Stimulated activated CD4-positive, alpha-beta T cell treated with anti-CD3 and anti-CD28 coated beads, TNF-alpha, amount 100 ng/mL, for 24 hours (primary cell): ENCODE data around the gene DOC2B.
"Not testable (repeated sequence)": the region's sequence is repeated elsewhere in the genome, so short reads cannot be mapped to it uniquely, and the experiment has no call there.

Experiments
- DNase-seq, 3 experiments: peaks; one replicate each; pipeline ENCODE4 v3.0.0-alpha.2; 2020; ENCODE audit warnings: low read depth in 3 of 3

DOC2B gene

GRCh38 chr17:181245-182049 is at the start of gene DOC2B:
Gene DOC2B, minus strand, starts transcription at chr17:181650. Its CDS starts 171 bp downstream, at chr17:181479.
- DNase-seq: peak in 1 of 3 experiments; percentile 16

DNA sequence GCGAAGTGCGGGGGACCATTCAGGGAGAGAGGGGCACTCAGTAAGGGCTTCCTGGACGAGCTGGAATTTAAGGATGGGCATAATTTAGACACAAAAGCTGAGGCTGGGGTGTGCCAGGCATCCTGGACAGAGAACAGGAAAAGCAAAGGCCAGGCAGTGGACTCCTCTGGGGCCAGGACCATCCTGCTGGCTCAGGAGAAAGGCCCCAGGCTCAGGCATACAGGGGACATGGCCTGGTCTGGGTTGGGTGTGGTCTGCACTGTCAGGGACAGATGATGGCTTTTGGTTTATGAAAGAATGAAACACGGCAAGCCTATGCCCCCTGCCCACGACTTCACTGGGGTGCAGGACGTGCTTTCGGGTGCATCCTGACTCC is 48.9 kb upstream of the DOC2B start:
- no peak for DNase-seq

- no peak for DNase-seq
Observed at GRCh38 chr17:229709-230394, 48.4 kb upstream of the DOC2B start.

DNA sequence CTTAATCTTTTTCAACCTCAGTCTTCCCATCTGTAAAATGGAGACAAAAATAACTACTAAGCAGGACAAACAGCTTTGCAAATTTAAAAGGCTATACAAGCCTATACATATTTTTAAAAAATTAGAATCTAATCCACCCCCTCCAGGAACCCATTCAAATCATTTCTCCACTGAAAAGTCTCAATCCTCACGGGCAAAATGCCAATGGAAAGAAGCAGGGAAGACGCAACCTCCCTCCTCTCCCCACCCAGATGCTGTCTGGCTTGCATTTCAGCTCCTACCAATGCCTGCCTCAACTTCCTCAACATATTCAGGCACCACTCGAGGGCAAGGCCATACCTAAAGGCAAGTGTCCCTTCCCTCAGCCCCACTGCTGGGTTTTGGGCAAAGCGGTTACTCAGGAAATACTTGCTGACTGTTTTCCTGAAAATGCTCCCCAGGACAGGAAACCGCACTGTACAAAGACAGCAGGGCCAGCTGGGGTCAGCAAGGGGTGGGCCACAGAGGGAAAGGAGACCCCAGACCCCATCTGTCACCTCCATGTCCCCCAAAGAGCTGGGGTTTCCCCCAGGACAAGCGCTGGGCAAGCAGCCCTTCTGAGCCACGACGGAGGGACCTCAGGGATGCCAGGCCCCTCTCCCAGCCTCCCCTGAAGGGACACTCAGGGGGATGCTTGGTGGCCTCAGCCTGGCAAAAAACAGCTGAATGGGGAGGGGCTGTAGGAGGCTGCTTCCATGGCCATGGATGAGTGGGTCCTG is 47.7 kb upstream of the DOC2B start:
- DNase-seq: no peak

DNA sequence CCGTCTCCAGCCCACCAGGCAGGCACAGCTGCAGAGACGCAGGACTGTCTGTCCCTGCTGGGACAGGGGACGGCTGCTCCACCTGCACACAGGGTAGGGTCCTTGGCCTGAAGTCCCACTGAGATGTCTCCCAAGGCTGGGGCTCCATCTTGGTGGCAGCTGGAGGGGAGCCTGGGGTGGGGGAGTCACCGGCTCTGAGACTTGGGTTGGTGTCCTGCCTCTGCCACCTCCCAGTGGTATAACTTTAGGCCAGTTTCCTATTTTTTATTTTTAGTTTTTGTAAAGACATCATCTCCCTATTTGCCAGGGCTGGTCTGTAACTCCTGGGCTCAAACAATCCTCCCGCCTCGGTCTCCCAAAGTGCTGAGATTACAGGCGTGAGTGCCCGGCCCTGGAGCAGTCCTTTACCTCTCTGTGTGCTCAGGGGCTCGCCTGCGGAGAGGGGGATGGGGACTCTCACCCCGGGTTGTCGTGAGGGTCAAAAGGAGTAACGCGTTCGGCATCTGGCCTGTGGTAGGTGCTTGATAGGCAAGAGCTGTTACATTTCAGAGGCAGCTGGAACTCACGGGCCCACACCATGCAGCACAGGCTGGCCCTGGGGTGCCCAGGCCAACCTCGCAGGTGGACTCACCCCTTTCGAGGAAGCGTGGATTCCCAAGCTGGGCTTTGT is 46.6 kb upstream of the DOC2B start:
- no peak for DNase-seq

GRCh38 chr17:227078-227945 is 45.9 kb upstream of the DOC2B start:
- no peak for DNase-seq

DNA sequence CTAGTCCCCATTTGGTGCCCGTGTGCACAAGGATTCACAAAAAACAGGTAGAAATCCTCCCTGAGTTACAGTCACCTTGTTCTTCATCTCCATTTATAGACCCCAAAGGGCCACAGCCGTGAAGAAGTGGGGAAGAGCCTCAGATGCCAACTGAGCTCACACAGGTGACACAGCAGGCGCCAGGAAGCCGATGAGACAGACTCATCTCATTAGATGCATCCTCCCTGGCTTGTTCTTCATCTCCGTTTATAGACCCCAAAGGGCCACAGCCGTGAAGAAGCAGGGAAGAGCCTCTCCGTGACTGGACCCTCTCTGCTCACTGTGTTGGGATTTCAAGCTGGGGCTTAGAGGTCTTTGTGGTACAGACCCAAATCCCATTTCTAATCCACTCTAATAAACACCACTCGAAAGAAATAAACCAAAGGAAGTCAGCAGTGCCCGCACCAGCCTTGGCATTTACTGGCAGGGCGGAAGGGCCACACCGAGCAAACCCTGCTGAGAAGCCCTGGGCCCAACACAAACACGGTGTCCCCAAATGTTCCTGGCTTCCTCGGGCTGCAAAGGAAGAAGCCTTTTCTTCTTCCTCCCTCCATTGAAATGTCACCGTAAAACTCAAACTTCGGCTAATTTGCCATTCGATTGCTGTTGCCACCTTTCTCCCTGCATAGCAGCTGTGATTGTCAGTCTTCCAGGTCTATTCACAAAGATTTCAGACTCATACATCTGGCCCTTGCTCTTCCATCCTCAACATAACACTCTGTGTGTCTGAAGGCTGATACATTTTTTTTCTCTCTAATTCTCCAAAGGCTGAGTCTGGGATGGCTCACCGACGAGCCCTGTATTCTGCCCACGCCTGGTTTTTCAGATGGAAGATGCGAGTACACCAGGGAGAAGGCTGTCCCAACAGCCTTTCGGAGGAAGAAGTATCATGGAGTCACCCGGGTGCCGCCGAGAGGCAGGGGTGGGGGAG is 44.9 kb upstream of the DOC2B start:
- DNase-seq: no peak

DNA sequence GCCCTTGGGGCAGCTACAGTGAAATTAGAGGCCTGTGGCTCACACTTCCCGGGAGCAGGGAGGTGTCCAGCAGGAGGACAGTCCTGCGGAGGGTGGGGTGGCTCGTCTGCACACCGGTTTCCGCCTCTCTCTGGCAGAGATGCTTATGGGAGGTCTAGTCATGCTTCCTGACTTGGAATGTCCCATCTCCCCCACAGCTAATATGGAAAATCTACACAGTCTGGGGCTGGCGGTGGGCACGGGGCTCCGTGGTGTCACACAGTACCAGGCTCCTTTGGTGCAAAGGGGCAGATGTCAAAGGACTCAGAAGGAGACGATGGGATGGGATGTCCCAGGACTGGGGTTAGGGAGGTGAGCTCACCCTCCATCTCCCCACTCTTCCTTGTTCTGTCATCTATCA is 44.1 kb upstream of the DOC2B start:
- DNase-seq: no peak

GRCh38 chr17:224576-224975 is 43.1 kb upstream of the DOC2B start:
- DNase-seq: not testable (repeated sequence)

DNA sequence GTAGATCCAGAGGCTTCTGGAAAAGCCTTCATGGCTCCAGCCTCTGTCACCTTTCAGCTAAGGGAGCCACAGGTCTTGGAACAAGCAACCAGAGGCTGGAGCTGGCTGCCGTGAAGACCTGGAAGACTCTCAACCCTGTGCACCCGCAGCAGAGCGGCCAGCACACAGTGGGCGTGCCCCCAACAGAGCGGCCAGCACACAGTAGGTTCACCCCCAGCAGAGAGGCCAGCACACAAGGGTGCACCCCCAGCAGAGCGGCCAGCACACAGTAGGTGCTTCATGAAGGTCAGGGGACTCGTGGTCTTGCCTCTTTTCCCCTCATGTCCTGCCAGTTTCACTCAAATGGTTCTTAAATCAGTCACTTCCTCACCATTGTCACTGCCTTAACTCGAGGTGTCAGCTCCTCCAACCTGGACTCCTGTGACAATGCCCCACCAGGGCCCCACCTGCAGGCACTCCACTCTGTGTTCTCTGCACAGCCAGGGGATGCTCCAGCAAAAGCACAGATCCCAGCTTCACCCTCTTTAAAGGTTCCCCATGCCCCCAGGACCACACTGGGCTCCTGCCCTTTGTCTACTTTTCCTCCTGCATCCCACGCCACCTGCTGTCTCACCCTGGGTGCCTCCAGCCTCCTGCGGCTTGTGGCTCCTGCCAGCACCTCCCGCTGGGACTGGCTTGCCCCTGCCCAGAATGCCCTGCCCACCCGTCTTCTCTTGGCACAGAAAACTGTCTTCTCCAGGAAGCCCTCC is 42.4 kb upstream of the DOC2B start:
- no peak for DNase-seq

DNA sequence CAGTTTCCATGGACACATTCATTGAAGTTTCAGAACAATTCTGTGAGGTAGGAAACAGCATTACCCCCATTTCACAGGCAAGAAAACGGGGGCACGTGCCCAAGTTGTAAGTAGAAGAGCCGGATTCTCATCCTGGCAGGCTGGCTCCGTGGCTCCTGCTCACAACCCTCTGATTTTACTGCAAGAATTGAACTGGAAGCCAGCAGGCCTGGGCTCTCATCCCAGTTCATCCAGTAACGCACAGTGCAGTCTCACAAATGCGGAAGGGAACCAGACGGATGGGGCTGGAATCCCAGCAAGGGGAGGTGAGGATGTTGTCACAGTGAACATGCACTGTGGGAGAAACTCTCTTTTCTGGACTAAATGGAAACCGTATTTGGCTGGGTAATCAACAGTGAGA is 40.7 kb upstream of the DOC2B start:
- DNase-seq: no peak

DNA sequence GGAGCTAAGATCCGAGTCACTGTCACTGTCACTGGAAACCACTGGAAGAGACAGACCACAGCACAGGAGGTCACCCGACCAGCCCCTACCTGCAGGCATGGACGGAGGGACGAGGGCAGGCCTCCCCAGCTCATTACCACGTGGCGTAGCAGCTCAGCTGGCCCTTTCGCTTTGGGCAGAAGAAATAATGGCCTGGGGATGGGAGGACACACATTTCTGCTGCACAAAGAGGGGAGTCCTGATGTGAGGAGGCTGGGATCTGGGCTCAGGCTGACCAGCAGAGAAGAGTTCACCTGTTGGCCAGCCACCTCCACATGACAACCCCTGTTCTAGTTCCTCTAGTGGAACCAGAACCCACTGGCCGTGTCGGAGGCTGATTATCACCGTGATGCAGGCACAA is 38.2 kb upstream of the DOC2B start:
- DNase-seq: no peak

GRCh38 chr17:218432-219110 is 37.1 kb upstream of the DOC2B start:
- no peak for DNase-seq

DNA sequence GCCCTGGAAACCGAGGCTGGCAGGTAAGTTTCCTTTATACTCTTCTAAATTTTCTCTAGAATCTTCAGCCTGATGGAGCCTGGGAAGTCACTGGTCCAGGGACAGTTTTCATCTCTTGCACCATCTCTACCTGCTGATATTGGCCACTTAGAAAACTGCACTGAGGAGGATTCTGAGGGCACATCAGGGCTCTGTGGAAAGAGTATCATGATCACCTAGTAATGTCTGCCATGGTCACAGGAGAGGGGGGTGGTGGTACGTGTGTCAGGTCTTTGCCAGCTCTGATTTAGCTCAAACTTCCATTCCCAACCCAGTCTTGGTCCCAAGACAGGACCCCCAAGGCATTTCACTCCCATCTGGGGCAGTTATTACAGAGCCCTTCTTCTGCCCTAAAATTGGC is 35.2 kb upstream of the DOC2B start:
- no peak for DNase-seq

DNA sequence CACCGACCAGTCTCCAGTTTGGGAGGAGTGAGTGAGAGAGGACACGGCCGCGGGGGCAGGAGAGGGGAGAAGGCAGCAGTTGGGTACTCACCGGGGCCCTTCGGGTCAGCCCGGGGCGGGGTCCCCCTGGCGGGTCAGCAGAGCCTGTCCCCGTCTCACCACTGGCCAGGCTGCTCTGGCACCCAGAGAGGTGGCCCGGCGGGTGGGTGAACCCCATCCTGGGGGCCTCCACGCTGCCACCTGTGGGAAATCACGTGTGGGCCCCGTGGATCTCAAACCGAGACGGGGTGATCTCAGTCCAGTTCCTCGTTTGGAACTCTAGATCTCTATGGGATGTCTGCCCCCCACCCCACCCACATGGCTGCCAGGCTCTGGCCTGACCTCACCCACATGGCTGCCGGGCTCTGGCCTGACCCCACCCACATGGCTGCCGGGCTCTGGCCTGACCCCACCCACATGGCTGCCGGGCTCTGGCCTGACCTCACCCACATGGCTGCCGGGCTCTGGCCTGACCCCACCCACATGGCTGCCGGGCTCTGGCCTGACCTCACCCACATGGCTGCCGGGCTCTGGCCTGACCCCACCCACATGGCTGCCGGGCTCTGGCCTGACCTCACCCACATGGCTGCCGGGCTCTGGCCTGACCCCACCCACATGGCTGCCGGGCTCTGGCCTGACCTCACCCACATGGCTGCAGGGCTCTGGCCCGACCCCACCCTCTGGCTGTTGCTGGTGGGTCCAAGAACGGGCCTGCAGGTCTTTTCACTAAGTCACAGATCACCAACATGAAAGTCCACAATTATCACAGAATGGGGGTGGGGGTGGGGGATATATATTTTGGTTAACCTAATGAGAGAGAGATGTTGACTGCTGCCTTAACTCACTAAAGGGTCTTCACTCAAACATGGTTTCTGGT is 34.4 kb upstream of the DOC2B start:
- DNase-seq: not testable (repeated sequence)

DNA sequence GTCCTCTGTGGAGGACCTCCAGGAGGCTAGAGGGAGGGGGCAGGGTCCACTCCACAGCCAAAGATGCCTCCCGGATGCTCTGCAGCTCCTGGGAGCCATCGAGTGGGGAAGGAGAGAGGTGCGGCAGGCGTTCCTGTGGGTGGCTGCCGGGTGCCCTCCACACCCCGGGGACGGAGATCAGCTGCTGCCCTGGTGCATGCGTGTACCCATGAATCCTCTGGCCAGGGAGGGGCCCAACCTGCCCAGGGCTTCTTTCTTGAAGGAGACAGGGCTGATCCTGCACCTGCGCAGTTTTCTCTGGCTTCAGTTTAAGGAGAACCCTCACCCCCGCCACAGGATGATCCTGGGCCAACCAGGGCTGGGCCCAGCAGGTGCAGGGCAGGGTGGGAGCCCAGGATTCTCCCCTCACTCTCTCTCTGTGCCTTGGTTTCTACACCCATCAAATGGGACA is 33.5 kb upstream of the DOC2B start:
- no peak for DNase-seq
